Activated CD4-positive, alpha-beta T cell treated with anti-CD3 and anti-CD28 coated beads, Interleukin-2, amount 10 ng/mL, durations not matched to agents 24 days and 14 days (primary cell): ENCODE results near the gene ACTN1. TPM values are rescaled to one million over a fixed set of nuclear protein-coding genes. Genes with fewer than 3 reads are reported as not detected.
"Not testable (repeated sequence)": the region's sequence is repeated elsewhere in the genome, so short reads cannot be mapped to it uniquely, and the experiment has no call there.

Experiments used
- DNase-seq: peaks from one replicate; pipeline ENCODE4 v3.0.0; 2022
- H3K27ac Mint-ChIP-seq: one replicate; pipeline ENCODE4 v1.8.0; 2022; ENCODE audit warnings: mild to moderate bottlenecking, mixed read lengths
- H3K27me3 Mint-ChIP-seq: one replicate; pipeline ENCODE4 v1.8.0; 2022; ENCODE audit warnings: mixed read lengths
- H3K36me3 Mint-ChIP-seq: one replicate; pipeline ENCODE4 v1.8.0; 2022; ENCODE audit warnings: low read depth, mild to moderate bottlenecking, mixed read lengths
- H3K4me1 Mint-ChIP-seq: one replicate; pipeline ENCODE4 v1.8.0; 2021; ENCODE audit warnings: mixed read lengths
- H3K4me3 Mint-ChIP-seq: one replicate; pipeline ENCODE4 v1.8.0; 2022; ENCODE audit warnings: mild to moderate bottlenecking, moderate library complexity, mixed read lengths
- H3K9me3 Mint-ChIP-seq: one replicate; pipeline ENCODE4 v1.8.0; 2021; ENCODE audit warnings: mixed read lengths
- intact Hi-C: fragments of 100-400 bp; cut with micrococcal nuclease; formaldehyde crosslinking; loops from one replicate; pipeline ENCODE4 v1.15.1; 2023
- total RNA-seq: library from RNA; stranded (reverse); gene quantifications from 2 replicates; pipeline ENCODE4 v1.2.3, GENCODE V29; 2022

Gene ACTN1
- total RNA-seq, 1 donor from 2014 or later, result 52.6 TPM

DNA sequence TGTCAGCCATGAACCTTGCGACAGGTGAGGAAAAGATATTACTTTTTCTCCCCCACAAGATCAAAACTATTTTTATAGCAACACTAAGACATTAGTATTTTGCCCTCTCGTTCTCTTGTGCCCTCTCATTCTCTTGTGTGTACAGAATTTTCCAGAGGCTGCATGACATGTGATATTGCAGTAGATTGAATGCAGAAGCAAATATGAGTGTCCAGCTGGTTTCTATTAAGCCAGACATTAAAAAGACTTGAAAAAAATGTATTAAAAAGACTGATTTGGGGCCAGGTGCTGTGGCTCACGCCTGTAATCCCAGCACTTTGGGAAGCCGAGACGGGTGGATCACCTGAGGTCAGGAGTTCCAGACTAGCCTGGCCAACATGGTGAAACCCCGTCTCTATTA is 122.5 kb downstream of the ACTN1 start:
- Mint-ChIP-seq H3K27ac (no peak overlapping the region), H3K4me3 (no peak overlapping the region), H3K27me3 (peaks cover 2% of the 10 kb centered on the region), H3K9me3 (no peaks in the 10 kb centered on the region), H3K36me3 (no peaks in the 10 kb centered on the region), H3K4me1 (no peaks in the 10 kb centered on the region)
- intact Hi-C loops, result no loop called here
- no peak for DNase-seq

DNA sequence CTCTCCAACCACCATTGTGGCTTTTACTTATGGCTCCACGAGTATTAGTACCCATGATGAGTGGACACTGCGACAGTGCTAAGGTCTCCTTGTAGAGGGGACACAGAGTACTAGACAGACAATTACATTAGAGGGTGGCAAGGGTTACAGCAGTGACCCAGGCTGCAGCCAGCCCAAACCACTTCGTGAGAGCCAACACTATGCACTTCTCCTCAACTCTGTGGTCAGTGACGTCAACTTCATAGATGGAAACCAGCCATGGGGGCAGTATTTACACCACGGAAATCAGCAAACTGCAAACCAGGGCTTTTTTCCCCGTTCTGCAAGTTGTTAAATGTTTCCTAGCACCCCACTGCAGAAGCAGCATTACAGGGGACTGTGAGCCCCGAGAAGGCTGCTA is 124.7 kb downstream of the ACTN1 start:
- Mint-ChIP-seq H3K4me3 (no peak overlapping the region), H3K27me3 (peaks cover 2% of the 10 kb centered on the region), H3K9me3 (no peaks in the 10 kb centered on the region), H3K4me1 (no peaks in the 10 kb centered on the region), H3K27ac (no peak overlapping the region), H3K36me3 (no peaks in the 10 kb centered on the region)
- no peak for DNase-seq
- intact Hi-C loops, result no loop called here

DNA sequence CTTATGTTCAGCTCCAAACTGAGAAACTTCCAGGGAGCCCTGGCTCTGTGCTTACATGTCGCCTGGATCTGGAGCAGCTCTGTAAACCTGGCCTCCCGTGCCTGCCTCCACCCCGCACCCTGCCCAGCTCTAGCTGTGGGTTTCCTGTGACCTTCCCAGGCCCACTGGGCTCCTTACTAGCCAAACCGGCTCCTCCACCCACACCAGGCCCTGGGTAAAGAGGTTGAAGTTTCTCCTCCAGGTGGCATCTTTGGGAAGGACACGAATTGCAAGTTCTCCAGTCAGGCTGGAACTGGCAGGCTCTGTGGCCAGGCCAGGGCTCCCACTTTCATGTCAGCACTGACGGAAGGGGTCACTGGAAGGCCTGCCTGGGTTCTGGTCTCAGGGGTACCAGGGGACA is 125.4 kb downstream of the ACTN1 start:
- Mint-ChIP-seq H3K9me3 (no peaks in the 10 kb centered on the region), H3K4me1 (no peaks in the 10 kb centered on the region), H3K36me3 (no peaks in the 10 kb centered on the region), H3K27ac (no peak overlapping the region), H3K27me3 (peaks cover 2% of the 10 kb centered on the region), H3K4me3 (no peak overlapping the region)
- no peak for DNase-seq
- intact Hi-C loops, result no loop called here

DNA sequence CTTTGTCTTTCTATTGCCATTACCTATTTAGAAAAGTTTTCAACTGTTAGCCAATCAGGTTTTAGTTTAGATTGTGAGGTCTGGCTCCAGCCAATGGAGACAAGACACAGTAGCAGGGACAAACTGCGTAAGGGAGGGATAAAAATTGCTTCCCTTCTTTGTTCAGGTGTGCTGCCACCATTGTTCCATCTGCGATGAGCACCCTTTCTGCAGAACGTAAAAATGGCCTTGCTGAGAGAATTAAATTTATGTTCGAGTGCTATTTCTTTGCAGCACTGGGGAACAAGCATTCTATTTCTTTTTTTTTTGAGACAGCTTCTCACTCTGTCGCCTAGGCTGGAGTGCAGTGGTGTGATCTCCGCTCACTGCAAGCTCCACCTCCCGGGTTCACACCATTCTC is 126.6 kb downstream of the ACTN1 start:
- H3K27me3 Mint-ChIP-seq, H3K36me3 Mint-ChIP-seq, DNase-seq, H3K9me3 Mint-ChIP-seq, intact Hi-C loops, H3K4me3 Mint-ChIP-seq, H3K4me1 Mint-ChIP-seq, H3K27ac Mint-ChIP-seq: not testable (repeated sequence)

DNA sequence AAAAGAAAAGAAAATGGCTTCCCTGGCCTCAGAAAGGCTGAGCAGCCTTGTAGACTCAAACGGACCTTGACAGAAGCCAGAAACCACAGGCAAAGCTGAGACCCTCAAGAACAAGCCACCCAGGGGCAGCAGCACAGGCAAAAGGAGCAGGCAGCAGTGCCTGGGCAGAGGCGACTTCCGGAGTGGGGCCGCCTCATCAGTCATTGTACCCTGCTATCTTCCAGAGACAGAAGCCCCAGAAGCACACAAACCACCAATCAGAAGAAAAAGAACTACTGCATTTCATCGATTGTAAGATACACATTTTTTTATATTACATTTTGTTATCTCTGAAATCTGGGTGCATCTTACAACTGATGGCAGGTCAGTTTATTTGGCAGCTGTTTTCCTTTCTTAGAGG is 128.0 kb downstream of the ACTN1 start:
- Mint-ChIP-seq H3K4me3 (no peak overlapping the region), H3K4me1 (no peaks in the 10 kb centered on the region), H3K27ac (no peak overlapping the region), H3K9me3 (no peaks in the 10 kb centered on the region), H3K36me3 (no peaks in the 10 kb centered on the region), H3K27me3 (no peaks in the 10 kb centered on the region)
- intact Hi-C loops, result no loop called here
- no peak for DNase-seq

DNA sequence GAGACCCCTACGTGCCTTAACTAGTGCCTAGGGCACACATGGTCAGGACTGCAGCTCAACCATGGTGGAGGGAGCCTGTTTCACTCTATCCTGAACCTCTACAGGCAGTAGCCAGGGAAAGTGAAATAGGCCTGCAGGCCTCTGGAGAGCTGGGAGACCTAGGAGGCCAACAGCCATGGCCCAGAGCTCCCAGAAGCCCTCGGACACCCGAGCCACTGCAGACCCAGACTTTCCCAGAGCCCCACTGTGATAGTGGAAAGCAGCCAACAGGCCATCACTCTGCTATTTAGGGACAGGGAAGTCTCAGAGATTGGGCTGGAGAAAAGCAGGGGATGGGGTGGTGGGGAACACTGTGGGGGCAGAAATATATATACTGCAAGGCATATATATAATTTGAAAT is 129.7 kb downstream of the ACTN1 start:
- no peak for DNase-seq
- no peaks in the 10 kb centered on the region for H3K4me1 Mint-ChIP-seq
- H3K36me3 Mint-ChIP-seq, result no peaks in the 10 kb centered on the region
- intact Hi-C loops, result no loop called here
- H3K27ac Mint-ChIP-seq, result no peak overlapping the region
- H3K27me3 Mint-ChIP-seq, result peaks cover 4% of the 10 kb centered on the region
- H3K9me3 Mint-ChIP-seq, result no peaks in the 10 kb centered on the region
- no peak overlapping the region for H3K4me3 Mint-ChIP-seq

DNA sequence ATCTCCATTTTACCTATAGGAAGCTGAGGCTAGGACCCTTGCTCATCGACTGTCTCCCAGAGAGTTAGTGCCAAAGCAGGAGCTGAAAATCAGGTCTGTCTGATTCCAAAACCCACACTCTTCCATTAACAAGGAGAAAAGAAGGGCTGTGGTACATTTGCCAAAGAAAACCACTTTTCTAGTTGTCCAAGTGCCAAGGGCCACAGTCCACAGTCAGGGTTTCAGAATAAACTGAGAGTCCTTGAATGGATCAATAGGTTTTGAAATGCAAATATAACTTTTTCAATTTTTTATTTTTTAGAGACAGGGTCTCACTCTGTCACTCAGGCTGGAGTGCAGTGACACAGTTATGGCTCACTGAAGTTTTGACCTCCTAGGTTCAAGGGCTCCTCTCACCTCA is 130.8 kb downstream of the ACTN1 start:
- H3K27ac Mint-ChIP-seq, result no peak overlapping the region
- no peaks in the 10 kb centered on the region for H3K36me3 Mint-ChIP-seq
- no peaks in the 10 kb centered on the region for H3K9me3 Mint-ChIP-seq
- H3K4me1 Mint-ChIP-seq, result peaks cover 8% of the 10 kb centered on the region
- intact Hi-C loops, result no loop called here
- peaks cover 6% of the 10 kb centered on the region for H3K27me3 Mint-ChIP-seq
- no peak for DNase-seq
- no peak overlapping the region for H3K4me3 Mint-ChIP-seq

DNA sequence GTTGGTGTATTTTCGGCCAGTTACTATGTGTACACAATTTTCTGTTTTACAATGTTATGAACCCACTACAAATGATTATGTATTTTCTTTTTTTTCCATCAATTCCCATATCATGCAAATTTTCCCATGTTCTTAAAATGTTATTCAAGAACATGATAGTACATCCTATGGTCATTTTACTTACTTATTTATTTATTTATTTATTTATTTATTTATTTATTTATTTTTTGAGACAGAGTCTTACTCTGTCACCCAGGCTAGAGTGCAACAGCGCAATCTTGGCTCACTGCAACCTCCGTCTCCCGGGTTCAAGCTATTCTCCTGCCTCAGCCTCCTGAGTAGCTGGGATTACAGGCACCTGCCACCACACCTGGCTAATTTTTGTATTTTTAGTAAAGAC is 131.5 kb downstream of the ACTN1 start:
- peaks cover 11% of the 10 kb centered on the region for H3K4me1 Mint-ChIP-seq
- intact Hi-C loops, DNase-seq, H3K4me3 Mint-ChIP-seq, H3K27me3 Mint-ChIP-seq, H3K9me3 Mint-ChIP-seq, H3K36me3 Mint-ChIP-seq, H3K27ac Mint-ChIP-seq: not testable (repeated sequence)

DNA sequence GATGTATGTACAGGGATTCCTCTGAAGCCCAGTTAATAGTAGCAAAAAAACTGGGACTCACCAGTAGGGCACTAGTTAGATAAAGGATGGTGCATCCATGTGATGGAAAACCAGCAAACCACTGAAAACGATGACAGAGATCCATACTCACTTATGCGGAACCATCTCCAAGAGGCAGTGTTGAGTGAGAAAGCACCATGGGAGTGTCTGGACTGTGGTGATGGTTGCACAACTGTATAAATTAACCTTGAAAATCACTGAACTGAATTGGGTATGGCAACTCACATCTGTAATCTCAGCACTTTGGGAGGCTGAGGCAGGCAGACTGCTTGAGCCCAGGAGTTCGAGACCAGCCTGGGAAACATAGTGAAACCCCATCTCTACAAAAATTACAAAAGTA is 132.6 kb downstream of the ACTN1 start:
- H3K36me3 Mint-ChIP-seq, result no peaks in the 10 kb centered on the region
- peaks cover 8% of the 10 kb centered on the region for H3K27me3 Mint-ChIP-seq
- H3K4me3 Mint-ChIP-seq, result no peak overlapping the region
- H3K9me3 Mint-ChIP-seq, result no peaks in the 10 kb centered on the region
- no peak for DNase-seq
- H3K27ac Mint-ChIP-seq, result no peak overlapping the region
- intact Hi-C loops, result no loop called here
- H3K4me1 Mint-ChIP-seq, result peaks cover 17% of the 10 kb centered on the region

DNA sequence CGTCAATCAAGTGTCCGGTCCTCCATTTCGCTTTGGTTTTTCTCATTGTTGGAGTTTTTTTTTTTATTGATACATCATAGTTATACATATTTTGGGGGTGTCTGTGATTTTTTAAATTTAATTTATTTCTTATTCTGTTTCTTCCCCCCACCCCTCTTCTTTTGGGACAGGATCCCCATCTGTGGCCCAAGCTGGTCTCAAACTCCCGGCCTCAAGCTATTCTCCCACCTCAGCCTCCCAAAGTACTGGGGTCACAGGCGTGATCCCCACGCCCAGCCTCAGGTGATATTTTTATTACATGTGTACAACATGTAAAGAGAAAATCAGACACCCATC is 134.9 kb downstream of the ACTN1 start:
- peaks cover 28% of the 10 kb centered on the region for H3K4me1 Mint-ChIP-seq
- H3K36me3 Mint-ChIP-seq, result no peaks in the 10 kb centered on the region
- peaks cover 5% of the 10 kb centered on the region for H3K9me3 Mint-ChIP-seq
- no peak for DNase-seq
- no peak overlapping the region for H3K27ac Mint-ChIP-seq
- peaks cover 8% of the 10 kb centered on the region for H3K27me3 Mint-ChIP-seq
- no peak overlapping the region for H3K4me3 Mint-ChIP-seq
- intact Hi-C loops, result loop anchor here (1.0 to 5.0 kb wide), 3 partner anchors 357 to 902 kb away; no protein-coding TSS in a partner anchor

DNA sequence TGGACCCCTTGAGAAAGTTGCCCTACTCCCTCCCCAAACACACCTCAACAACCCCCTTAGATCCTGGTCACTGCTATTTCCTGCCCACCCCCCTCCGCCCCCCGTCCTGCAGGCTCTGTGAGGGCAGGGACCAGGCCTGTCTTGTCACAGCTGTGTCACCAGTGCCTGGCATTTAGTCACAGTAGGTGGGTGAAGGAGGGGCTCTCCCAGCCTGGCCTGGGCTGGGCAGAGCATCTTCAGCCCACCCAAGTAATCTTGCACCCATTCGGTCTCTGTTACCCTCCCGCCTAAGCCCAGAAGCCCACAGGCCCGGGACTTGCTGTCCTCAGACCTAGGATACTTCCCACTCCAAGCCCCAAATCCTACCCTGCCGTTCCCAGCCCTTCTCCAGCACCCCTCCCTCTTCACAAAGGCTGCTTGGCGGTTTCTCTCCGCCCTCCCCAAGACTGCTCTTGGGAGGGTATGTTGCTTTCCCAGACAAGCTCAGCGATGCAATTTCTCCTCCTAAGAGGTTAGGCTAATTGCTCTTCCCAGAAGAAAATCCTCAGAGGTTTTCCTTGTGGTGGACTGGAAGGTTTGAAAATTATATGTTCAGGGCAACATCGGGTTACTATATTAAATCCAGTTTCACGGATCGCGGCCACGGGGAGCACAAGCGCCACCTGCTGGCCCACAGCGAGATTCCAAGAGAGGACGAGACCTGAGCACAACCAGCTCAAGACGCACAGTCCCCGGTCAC is 135.5 kb downstream of the ACTN1 start:
- intact Hi-C loops, result loop anchor here (1.0 to 5.0 kb wide), 3 partner anchors 356 to 901 kb away; no protein-coding TSS in a partner anchor
- Mint-ChIP-seq H3K36me3 (no peaks in the 10 kb centered on the region), H3K27me3 (peaks cover 8% of the 10 kb centered on the region), H3K4me3 (peak overlapping the region; percentile 40), H3K9me3 (peaks cover 5% of the 10 kb centered on the region), H3K27ac (peak overlapping the region; percentile 56), H3K4me1 (peaks cover 28% of the 10 kb centered on the region)
- DNase-seq, result peak; percentile 92

DNA sequence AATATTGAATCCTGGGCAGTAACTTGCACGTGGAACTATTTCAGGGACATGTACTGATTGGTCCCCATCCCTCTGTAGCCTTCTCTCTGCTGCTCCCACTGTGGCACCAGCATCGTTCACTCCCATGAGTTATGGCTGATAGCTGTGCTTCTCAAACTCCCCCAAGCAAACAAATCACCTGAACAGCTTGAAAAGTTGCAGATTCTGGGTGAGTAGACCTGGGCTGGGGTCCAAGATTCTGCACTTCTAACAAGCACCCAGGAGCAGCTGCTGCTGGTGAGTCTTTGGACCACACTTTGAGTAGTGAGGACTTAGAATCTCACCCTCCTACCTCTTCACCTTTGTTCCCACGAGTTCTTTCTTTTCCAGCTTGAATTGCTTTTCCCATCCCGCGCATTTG is 136.8 kb downstream of the ACTN1 start:
- peaks cover 8% of the 10 kb centered on the region for H3K27me3 Mint-ChIP-seq
- H3K27ac Mint-ChIP-seq, result no peak overlapping the region
- H3K36me3 Mint-ChIP-seq, result peaks cover 2% of the 10 kb centered on the region
- intact Hi-C loops, result loop anchor here (5.0 kb wide), 2 partner anchors 355 to 900 kb away; no protein-coding TSS in a partner anchor
- no peak for DNase-seq
- peaks cover 5% of the 10 kb centered on the region for H3K9me3 Mint-ChIP-seq
- H3K4me1 Mint-ChIP-seq, result peaks cover 28% of the 10 kb centered on the region
- no peak overlapping the region for H3K4me3 Mint-ChIP-seq

DNA sequence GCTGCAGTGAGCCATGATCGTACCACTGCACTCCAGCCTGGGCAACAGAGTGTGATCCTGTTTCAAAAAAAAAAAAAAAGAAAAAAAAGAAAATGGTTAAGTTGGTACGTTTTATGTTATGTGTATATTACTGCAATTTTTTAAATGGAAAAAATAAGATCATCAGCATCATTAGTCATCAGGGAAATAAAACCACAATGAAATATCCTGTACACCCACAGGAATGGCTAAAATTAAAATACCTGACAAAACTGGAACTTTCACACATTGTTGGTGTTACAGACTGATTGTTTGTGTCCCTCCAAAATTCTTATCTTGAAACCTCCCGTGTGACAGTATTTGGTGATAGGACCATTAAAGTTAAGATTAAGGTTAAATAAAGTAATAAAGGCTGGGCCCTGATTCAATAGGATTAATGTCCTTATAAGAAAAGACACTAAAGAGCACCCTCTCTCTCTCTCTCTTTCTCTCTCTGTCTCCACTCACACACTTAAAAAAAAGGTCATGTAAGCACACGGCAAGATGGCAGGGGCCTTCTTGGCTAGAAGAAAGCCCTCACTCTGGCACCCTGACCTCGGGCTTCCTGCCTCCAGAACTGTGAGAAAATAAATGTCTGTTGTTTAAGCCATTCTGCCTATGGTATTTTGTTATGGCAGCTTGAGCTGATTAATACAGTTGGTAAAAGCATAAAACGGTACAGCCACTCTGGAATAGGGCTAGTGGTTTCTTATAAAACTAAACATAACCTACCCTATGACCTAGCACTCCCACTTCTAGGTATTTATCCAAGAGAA is 137.9 kb downstream of the ACTN1 start:
- DNase-seq, result no peak
- peaks cover 8% of the 10 kb centered on the region for H3K27me3 Mint-ChIP-seq
- peak overlapping the region; percentile 11 for H3K4me3 Mint-ChIP-seq
- H3K9me3 Mint-ChIP-seq, result peaks cover 9% of the 10 kb centered on the region
- H3K4me1 Mint-ChIP-seq, result peaks cover 28% of the 10 kb centered on the region
- intact Hi-C loops, result loop anchor here (2.0 to 5.0 kb wide), 4 partner anchors 18 to 899 kb away; no protein-coding TSS in a partner anchor
- H3K36me3 Mint-ChIP-seq, result peaks cover 5% of the 10 kb centered on the region
- H3K27ac Mint-ChIP-seq, result peak overlapping the region; percentile 62

DNA sequence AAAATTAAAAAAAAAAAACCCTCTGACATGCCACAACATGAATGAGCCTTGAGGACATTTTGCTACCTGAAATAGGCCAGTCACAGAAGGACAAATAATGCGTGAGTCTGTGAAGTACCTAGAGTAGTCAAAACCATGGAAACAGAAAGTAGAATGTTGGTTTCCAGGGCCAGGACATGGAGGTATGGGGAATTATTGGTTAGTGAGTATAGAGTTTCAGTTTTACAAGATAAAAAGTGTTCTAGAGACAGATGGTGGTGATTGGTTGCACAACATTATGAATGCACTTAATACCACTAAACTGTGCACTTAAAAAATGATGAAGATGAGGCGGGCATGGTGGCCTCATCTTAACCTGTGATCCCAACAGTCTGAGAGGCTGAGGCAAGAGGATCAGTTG is 138.6 kb downstream of the ACTN1 start:
- Mint-ChIP-seq H3K36me3 (peaks cover 7% of the 10 kb centered on the region), H3K9me3 (peaks cover 17% of the 10 kb centered on the region), H3K4me3 (peak overlapping the region; percentile 47), H3K4me1 (peaks cover 29% of the 10 kb centered on the region), H3K27me3 (peaks cover 8% of the 10 kb centered on the region), H3K27ac (peak overlapping the region; percentile 87)
- intact Hi-C loops, result loop anchor here (2.0 to 5.0 kb wide), 4 partner anchors 18 to 898 kb away; no protein-coding TSS in a partner anchor
- no peak for DNase-seq
